Measurements from ENCODE around the gene FLNC.

The FLNC gene

GRCh38 chr7:128906766-128907559 lies 76.8 kb downstream of the FLNC start:
- Histone ChIP-seq H3K9me3 (no peaks in the 10 kb centered on the region), H3K36me3 (no peaks in the 10 kb centered on the region), H3K27me3 (peaks cover 0 to 59% of the 10 kb centered on the region in 2 donors), H3K4me3 (no peak overlapping the region), H3K27ac (no peak overlapping the region), H3K4me1 (peaks cover 0 to 17% (median 11%) of the 10 kb centered on the region in 4 donors)
- TF ChIP-seq, protein P1, sequence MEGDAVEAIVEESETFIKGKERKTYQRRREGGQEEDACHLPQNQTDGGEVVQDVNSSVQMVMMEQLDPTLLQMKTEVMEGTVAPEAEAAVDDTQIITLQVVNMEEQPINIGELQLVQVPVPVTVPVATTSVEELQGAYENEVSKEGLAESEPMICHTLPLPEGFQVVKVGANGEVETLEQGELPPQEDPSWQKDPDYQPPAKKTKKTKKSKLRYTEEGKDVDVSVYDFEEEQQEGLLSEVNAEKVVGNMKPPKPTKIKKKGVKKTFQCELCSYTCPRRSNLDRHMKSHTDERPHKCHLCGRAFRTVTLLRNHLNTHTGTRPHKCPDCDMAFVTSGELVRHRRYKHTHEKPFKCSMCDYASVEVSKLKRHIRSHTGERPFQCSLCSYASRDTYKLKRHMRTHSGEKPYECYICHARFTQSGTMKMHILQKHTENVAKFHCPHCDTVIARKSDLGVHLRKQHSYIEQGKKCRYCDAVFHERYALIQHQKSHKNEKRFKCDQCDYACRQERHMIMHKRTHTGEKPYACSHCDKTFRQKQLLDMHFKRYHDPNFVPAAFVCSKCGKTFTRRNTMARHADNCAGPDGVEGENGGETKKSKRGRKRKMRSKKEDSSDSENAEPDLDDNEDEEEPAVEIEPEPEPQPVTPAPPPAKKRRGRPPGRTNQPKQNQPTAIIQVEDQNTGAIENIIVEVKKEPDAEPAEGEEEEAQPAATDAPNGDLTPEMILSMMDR (IDR thresholded peaks at IDR 0.05): no peak
- DNase-seq: peak in 1 of 2 donors; percentile 62
- intact Hi-C loops (cut with DNase I; ENCODE audit: low total_unique reads): loop anchor here (10.0 kb wide), 1 partner anchor 188 kb away; no protein-coding TSS in a partner anchor
